ENCODE measurements around the gene CTAGE6. TPM values are rescaled to one million over a fixed set of nuclear protein-coding genes. Genes with fewer than 3 reads are reported as not detected.

CTAGE6 gene
- total RNA-seq = 0.54 and 5.9 TPM in 2 replicates

GRCh38 chr7:143757596-143757995 lies at the start of gene CTAGE6:
Gene CTAGE6 (minus strand): TSS chr7:143757696. CDS start chr7:143757658, 38 bp downstream.

Small RNAs within 50 kb of the gene (small RNA-seq; reads per million reads assigned to genes)
- not detected for gene RNU6-267P

Other genes starting within 250 kb of the CTAGE6 start
- 3.6 and 3.9 TPM in 2 replicates for gene CTAGE15, start 185.9 kb downstream of the CTAGE6 start, total RNA-seq
- 8.2 and 10.7 TPM in 2 replicates for gene TCAF2, start 136.7 kb downstream of the CTAGE6 start, total RNA-seq
- gene TCAF1, start 144.5 kb upstream of the CTAGE6 start, total RNA-seq = 58.1 and 82.0 TPM in 2 replicates
- not detected in 2 replicates for gene OR2F2, start 177.5 kb upstream of the CTAGE6 start, total RNA-seq
- gene OR2F1, start 197.1 kb upstream of the CTAGE6 start, total RNA-seq = 0.11 TPM in 1 of 2 replicates, not detected in the other
- not detected in 2 replicates for gene OR6B1, start 242.6 kb upstream of the CTAGE6 start, total RNA-seq